ENCODE data around the gene PDE3A.

The PDE3A gene

GRCh38 chr12:20716037-20716436 lies 347.7 kb downstream of the PDE3A start:
- no peak for DNase-seq (ENCODE audit: low spot score)

GRCh38 chr12:20716985-20717384 lies 348.6 kb downstream of the PDE3A start:
- no peak for DNase-seq (ENCODE audit: low spot score)

GRCh38 chr12:20718294-20718693 lies 350.0 kb downstream of the PDE3A start:
- no peak for DNase-seq (ENCODE audit: low spot score)

GRCh38 chr12:20722142-20722541 lies 353.8 kb downstream of the PDE3A start:
- DNase-seq (ENCODE audit: low spot score): no peak

DNA sequence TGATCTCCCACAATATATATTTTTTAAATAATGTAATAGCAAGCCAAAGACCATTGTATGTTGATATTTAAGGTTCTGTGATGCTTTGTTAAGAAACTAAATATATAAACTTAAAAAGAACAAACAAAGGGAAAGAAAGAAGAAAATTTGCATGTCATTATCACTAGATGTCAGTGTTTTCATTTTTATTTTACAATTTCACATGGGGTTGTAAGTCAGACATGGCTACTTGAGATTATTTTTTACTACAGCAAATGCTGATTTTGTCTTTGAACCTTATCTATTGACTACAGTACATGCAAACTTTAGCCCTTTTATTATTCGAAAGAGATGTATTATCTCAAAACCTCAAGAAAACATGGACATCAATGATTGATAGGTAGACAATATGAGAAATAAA lies 362.9 kb downstream of the PDE3A start:
- no peak for DNase-seq (ENCODE audit: low spot score)

Data from GM03348 (cell line).